Naive thymus-derived CD8-positive, alpha-beta T cell (primary cell): Measurements from ENCODE around the gene IGIP. TPM values are rescaled to one million over a fixed set of nuclear protein-coding genes. Genes with fewer than 3 reads are reported as not detected.
"Not testable (repeated sequence)": the region's sequence is repeated elsewhere in the genome, so short reads cannot be mapped to it uniquely, and the experiment has no call there.

ENCODE experiments used
- ATAC-seq, 2 donors: fragments of 150-1000 bp; cut with Tn5 transposase in 1 of 2; sonication (Bioruptor Pico), chemical (Tn5 transposase) in 1 of 2; 1 replicate in 1 of 2; 2 replicates in 1 of 2; pipeline ENCODE4 v1.10.0; 2021; ENCODE audit warnings: mild to moderate bottlenecking in 2 of 2, moderate library complexity in 2 of 2
- POLR2A ChIA-PET: fragments of 350-600 bp; sonication (Branson Sonifier 250); formaldehyde crosslinking; loops from one replicate; lab custom pipeline; 2021; ENCODE audit warnings: antibody characterized with exemption; lab: Charles Lee
- DNase-seq, 10 donors: peaks; one replicate each; pipeline versions ENCODE4 v3.0.0 to v3.0.0-alpha.2; 2020 to 2022
- H3K27ac Mint-ChIP-seq, 10 donors: one replicate each; pipeline ENCODE4 v1.8.0; 2020 to 2022; ENCODE audit warnings: mild to moderate bottlenecking in 10 of 10, mixed read lengths in 10 of 10, moderate library complexity in 4 of 10, inconsistent platforms in 1 of 10
- H3K27me3 Mint-ChIP-seq, 5 donors: one replicate each; pipeline ENCODE4 v1.8.0; 2021 to 2022; ENCODE audit warnings: mixed read lengths in 5 of 5
- H3K36me3 Mint-ChIP-seq, 3 donors: one replicate each; pipeline ENCODE4 v1.8.0; 2020 to 2022; ENCODE audit warnings: mixed read lengths in 3 of 3, mild to moderate bottlenecking in 2 of 3, inconsistent platforms in 1 of 3
- H3K4me1 Mint-ChIP-seq, 4 donors: one replicate each; pipeline ENCODE4 v1.8.0; 2021 to 2022; ENCODE audit warnings: mixed read lengths in 4 of 4
- H3K4me3 Mint-ChIP-seq, 10 donors: one replicate each; pipeline ENCODE4 v1.8.0; 2020 to 2022; ENCODE audit warnings: mild to moderate bottlenecking in 10 of 10, mixed read lengths in 10 of 10, moderate library complexity in 6 of 10, inconsistent platforms in 1 of 10
- H3K9me3 Mint-ChIP-seq, 9 donors: one replicate each; pipeline ENCODE4 v1.8.0; 2020 to 2022; ENCODE audit warnings: mixed read lengths in 9 of 9, mild to moderate bottlenecking in 3 of 9, inconsistent platforms in 1 of 9, moderate library complexity in 1 of 9
- polyA plus RNA-seq, 3 donors: library from polyadenylated mRNA; unstranded; fragments of 300-500 nt; fragmentation: Illumina TruSeq; gene quantifications; one replicate each; pipeline ENCODE4 v1.2.3, GENCODE V29; 2021
- total RNA-seq, 8 experiments: library from RNA in 2 of 8; stranded (reverse) in 2 of 8; gene quantifications; one replicate each; pipeline ENCODE4 v1.2.3 and lab custom pipeline; 2021 to 2026

IGIP gene
- total and polyA plus RNA-seq, 5 experiments from 2014 or later: 0.24 to 12.9 (median 0.51) TPM

DNA sequence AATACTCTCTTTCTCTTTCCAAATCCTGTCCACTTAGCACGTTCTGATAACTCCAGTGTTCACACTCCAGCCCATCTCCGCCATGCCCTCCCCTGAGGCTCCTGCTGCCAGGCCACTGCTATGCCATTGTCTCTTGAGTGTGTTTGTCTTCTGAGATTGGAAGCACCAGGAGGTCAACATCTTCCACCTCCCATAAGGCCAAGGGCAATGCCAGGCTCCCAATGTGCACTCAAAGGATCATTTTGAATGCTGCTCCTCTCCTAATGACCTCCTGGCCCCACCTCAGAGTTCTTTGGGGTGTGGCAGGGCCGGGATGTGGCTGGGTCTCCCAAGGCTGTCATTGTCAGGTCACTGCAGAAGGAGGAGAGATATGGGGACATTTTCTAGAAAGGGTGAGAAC is 19.5 kb downstream of the IGIP start:
- peaks cover 4 to 32% (median 21%) of the 10 kb centered on the region in 5 donors for H3K27me3 Mint-ChIP-seq
- DNase-seq (no peak), ATAC-seq (no peak)
- H3K27ac Mint-ChIP-seq: peak overlapping the region in 3 of 10 donors; percentile 15 to 46 (median 37)
- no peaks in the 10 kb centered on the region for H3K9me3 Mint-ChIP-seq
- peaks cover 0 to 7% (median 0%) of the 10 kb centered on the region in 3 donors for H3K36me3 Mint-ChIP-seq
- H3K4me3 Mint-ChIP-seq: peak overlapping the region; percentile 46 to 82 (median 71)
- POLR2A ChIA-PET: interaction anchor here (1.1 to 2.6 kb wide), 3 partner anchors 14 to 72 kb away, joined by 3 to 14 read pairs (median 9); no protein-coding TSS in a partner anchor
- peaks cover 11 to 33% (median 31%) of the 10 kb centered on the region in 4 donors for H3K4me1 Mint-ChIP-seq

DNA sequence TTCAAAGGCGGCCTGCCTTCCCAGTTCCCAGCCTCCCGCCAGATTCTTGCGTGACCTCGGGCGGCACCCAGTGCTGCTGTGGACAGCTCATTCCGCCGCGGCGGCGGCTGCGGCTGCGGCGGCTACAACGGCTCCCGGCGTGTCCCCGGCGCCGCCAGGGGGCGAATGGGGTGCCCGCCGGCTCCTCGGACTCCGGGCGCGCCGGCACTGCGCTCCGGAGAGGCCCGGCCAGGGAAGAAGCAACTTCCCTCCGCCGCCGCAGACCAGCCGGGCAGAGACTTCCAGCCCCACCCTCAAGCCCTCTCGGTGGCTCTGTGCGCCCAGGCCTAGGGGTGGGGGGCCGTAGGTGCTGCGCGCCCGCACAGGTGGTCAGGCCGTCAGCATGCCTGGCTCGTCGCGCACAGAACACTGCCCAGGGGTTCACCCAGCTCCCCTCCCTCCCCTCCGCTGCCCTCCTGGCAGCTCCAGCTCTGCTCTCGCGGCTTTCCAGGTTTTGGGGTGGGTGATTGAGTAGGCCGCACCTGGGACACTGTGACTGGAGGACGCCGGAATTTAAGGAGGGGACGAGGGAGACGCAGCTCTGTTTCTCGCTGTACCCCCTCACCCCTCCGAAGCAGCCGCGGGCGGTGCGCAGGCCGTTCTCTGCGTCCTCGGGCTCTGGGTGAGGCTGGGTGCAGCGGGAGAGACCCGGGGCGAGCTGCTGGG is 20.2 kb downstream of the IGIP start:
- Mint-ChIP-seq H3K36me3 (peaks cover 0 to 7% (median 0%) of the 10 kb centered on the region in 3 donors), H3K9me3 (no peaks in the 10 kb centered on the region), H3K4me3 (peak overlapping the region in 9 of 10 donors; percentile 46 to 82 (median 70)), H3K27me3 (peaks cover 4 to 32% (median 21%) of the 10 kb centered on the region in 5 donors), H3K4me1 (peaks cover 11 to 32% (median 31%) of the 10 kb centered on the region in 4 donors), H3K27ac (no peak overlapping the region)
- POLR2A ChIA-PET: interaction anchor here (0.6 to 2.6 kb wide), 5 partner anchors 13 to 1940 kb away, joined by 3 to 14 read pairs (median 4); no protein-coding TSS in a partner anchor
- DNase-seq (peak; percentile 21 to 66 (median 47)), ATAC-seq (peak; percentile 70 to 84)

DNA sequence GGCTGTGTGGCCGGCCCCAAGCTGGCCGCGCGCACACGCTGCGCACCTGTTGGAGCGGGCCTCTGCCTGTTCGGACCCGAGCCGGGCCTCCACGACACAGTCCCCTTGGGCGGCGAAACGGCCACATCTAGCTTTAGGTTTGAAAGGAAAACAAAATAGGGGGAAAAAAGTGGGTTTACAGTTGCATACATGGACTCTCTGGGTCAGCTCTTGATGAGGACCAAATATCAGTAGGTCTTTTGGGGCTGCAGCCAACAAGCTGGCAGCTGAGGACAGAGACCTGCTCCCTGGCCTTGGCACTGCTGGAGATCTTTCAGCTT is 20.7 kb downstream of the IGIP start:
- ATAC-seq (no peak), DNase-seq (no peak)
- Mint-ChIP-seq H3K4me3 (peak overlapping the region in 8 of 10 donors; percentile 3 to 81 (median 50)), H3K9me3 (no peaks in the 10 kb centered on the region), H3K27me3 (peaks cover 4 to 32% (median 21%) of the 10 kb centered on the region in 5 donors), H3K4me1 (peaks cover 11 to 32% (median 30%) of the 10 kb centered on the region in 4 donors), H3K36me3 (peaks cover 0 to 7% (median 0%) of the 10 kb centered on the region in 3 donors), H3K27ac (no peak overlapping the region)
- POLR2A ChIA-PET: interaction anchor here (0.6 to 2.6 kb wide), 5 partner anchors 34 to 1940 kb away, joined by 3 to 14 read pairs (median 5); no protein-coding TSS in a partner anchor

DNA sequence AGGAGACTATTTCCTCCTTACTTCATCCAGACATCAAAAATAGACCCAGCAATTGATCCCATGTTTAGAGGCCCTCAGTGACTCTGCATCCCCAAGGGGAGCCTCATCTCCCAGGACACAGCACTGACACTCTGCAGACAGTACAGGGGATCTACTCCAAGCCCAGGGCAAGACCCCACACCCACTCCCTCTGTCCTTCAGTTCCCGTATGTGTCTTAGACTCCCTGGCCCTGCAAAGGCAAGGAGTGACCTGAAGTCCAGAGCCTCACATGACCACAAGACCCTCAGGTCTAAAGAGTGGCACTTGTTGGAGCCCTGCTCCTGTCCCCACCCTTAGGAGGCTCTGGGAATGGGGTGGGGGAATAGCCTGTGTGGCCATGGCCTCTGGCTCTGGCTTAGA is 21.7 kb downstream of the IGIP start:
- Mint-ChIP-seq H3K9me3 (no peaks in the 10 kb centered on the region), H3K4me3 (no peak overlapping the region), H3K27me3 (peaks cover 4 to 32% (median 21%) of the 10 kb centered on the region in 5 donors), H3K27ac (no peak overlapping the region), H3K4me1 (peaks cover 14 to 38% (median 34%) of the 10 kb centered on the region in 4 donors), H3K36me3 (peaks cover 0 to 7% (median 0%) of the 10 kb centered on the region in 3 donors)
- ATAC-seq (no peak), DNase-seq (no peak)
- POLR2A ChIA-PET: interaction anchor here (0.6 to 1.8 kb wide), 4 partner anchors 11 to 36 kb away, joined by 4 to 11 read pairs (median 5); partner anchors contain the start of gene PURA

DNA sequence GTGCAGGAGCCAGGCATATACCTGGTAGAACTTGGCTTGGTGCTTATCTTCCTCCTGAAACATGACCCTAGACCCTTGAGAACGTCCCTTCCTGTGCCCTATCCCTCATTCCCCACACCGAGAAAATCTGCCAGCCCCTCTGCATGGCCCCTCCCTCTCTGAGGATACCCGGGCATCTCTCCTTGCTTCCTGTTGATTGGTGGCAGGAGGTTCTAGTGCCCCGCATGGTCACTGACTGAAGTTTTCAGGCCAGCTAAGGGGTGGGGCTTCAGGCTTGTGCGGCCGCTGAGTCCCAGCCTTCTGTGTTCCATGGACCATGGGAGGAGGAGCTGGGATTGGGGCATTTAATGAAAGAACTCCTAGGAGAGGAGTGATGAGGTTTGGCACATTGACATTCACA is 22.8 kb downstream of the IGIP start:
- H3K4me3 Mint-ChIP-seq: no peak overlapping the region
- H3K4me1 Mint-ChIP-seq: peaks cover 14 to 35% (median 33%) of the 10 kb centered on the region in 4 donors
- peaks cover 0 to 7% (median 0%) of the 10 kb centered on the region in 3 donors for H3K36me3 Mint-ChIP-seq
- POLR2A ChIA-PET: no interaction called here
- no peak overlapping the region for H3K27ac Mint-ChIP-seq
- DNase-seq: no peak
- no peaks in the 10 kb centered on the region for H3K9me3 Mint-ChIP-seq
- no peak for ATAC-seq
- peaks cover 4 to 32% (median 21%) of the 10 kb centered on the region in 5 donors for H3K27me3 Mint-ChIP-seq

DNA sequence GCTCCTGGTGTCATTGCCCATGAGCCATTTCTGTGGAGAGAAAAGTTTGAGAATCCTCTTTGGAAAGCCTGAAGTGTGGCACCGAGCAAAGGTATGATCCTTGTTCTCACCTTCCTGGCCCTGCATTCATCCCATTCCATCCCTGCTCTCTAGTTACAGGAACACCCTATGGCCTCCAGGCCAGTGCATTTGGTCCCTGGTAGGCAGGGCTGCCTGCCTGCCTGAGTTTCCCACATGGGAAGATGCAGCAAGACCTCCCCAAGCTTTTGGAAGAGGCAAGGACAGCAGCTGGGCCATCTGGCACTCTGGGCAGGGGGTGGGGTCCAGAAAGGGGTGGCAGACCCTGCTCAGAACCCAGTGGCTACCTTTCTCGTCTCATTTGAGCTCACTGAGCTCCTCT is 24.5 kb downstream of the IGIP start:
- POLR2A ChIA-PET: no interaction called here
- ATAC-seq (no peak), DNase-seq (no peak)
- H3K36me3 Mint-ChIP-seq: peaks cover 0 to 6% (median 0%) of the 10 kb centered on the region in 3 donors
- no peak overlapping the region for H3K27ac Mint-ChIP-seq
- H3K9me3 Mint-ChIP-seq: no peaks in the 10 kb centered on the region
- peaks cover 6 to 22% (median 19%) of the 10 kb centered on the region in 4 donors for H3K4me1 Mint-ChIP-seq
- peaks cover 2 to 24% (median 15%) of the 10 kb centered on the region in 5 donors for H3K27me3 Mint-ChIP-seq
- H3K4me3 Mint-ChIP-seq: no peak overlapping the region

DNA sequence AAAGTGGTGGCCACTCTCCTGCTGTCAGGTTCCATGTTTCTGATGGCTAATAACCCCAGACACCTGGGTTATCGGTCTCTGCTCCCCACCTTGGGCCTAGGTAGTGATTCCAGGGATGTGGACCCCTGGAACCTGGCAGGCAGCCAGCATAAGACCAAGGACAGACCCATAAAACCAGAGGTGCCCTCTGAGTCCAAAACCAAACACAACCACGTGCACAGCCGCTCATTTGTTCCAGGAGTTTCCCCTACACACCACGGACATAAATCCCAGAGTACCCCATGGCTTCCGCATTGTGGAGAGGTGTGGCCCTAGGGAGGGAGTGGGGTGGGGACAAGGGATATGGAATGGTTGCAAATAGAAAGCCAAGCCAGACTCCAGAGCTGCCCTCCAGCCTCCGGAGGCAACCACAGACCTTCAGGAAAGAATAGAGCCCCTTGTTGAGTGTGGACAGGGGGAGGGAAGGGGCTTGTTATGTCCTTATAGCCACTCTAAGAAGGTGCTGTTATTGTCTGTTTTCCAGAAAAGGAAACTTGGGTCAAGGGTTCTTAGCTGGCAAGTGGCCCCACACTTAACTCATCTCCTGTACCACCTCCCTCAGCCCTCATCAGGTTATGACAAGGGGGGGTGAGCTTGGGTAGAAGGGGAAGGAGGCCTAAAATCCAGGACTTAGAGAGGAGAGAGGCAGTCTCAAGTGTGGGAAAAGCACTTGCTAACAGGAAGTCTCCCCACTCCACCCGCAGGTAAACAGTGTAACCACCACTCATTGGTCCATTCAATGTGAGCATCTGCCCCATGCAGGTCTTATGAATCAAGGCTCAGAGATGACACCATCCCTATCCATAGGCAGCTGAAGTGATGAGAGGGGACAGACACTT is 25.6 kb downstream of the IGIP start:
- ATAC-seq: no peak
- Mint-ChIP-seq H3K4me3 (no peak overlapping the region), H3K27me3 (peaks cover 0 to 16% (median 11%) of the 10 kb centered on the region in 5 donors), H3K4me1 (peaks cover 3 to 17% (median 11%) of the 10 kb centered on the region in 4 donors), H3K27ac (peak overlapping the region in 1 of 10 donors; percentile 17), H3K36me3 (peaks cover 0 to 4% (median 0%) of the 10 kb centered on the region in 3 donors), H3K9me3 (no peaks in the 10 kb centered on the region)
- no peak for DNase-seq
- POLR2A ChIA-PET: no interaction called here

DNA sequence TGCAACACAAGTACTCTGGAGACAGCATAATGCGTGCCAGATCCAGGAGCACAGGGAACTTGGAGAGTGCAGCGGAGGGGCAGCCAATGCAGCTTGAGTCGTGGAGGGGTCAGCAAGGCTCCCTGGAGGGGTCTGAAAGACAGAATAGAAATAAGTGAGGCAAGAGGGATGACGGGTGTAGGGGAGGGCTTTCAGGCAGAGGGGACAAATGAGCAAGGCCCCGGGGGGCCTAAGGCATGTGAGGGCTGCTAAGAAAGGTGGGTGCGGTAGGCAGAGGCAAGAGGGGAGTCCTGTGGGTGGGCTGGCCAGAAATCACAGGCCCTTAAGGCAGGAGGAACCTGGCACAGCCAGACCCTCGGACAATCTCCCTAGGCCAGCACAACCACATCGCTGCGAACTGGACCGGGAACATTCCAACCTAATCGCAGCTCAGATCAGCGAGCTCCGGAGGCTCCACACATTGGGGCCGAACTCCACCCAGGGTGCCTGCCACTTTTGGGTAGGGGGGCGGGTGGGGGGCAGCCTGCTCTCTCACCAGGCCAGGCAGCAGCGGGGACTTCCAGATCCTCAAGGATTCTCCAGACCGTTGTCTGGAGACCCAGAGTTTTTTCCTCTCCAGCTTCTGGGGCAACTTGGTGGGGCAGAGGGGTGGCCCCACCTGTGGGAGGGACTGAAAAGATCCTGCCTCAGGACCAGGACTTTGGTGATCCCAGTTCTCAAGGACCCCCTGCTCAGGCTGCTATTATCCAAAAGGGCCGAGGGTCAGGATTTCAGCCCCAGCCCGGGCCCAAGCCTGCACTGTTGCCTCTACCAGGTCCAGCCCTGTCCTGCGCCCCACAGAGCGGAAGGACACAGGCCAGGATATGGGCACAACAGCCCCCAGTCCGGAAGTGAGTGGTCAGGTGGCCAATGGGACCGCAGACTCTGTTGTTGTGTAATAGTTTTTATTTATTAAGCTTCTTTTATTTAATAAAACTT is 26.6 kb downstream of the IGIP start:
- ATAC-seq (no peak), DNase-seq (no peak)
- H3K36me3 Mint-ChIP-seq: peaks cover 0 to 4% (median 0%) of the 10 kb centered on the region in 3 donors
- H3K4me1 Mint-ChIP-seq: peaks cover 7 to 17% (median 12%) of the 10 kb centered on the region in 4 donors
- no peak overlapping the region for H3K27ac Mint-ChIP-seq
- POLR2A ChIA-PET: no interaction called here
- no peaks in the 10 kb centered on the region for H3K9me3 Mint-ChIP-seq
- no peak overlapping the region for H3K4me3 Mint-ChIP-seq
- H3K27me3 Mint-ChIP-seq: peaks cover 0 to 10% (median 5%) of the 10 kb centered on the region in 5 donors

DNA sequence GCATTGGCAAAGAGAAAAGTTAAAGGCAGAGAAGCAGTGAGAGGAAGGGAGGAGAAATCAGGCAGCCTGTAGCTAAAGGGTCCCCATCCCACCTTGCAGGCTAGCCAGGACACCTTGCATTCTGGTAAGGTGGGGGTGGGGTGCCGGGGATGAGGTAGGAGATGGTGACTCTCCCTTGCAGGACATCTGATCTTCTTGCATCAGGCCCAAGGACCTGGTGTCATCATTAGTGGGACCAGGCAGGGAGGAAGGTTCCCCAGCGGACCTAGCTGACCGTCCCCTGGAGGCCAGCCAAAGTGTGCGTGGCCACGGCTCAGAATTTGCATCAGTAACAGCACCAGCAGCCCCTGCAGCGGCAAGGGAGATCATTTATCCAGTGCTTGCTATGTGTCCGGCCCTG is 27.5 kb downstream of the IGIP start:
- DNase-seq (no peak), ATAC-seq (no peak)
- peaks cover 0 to under 1% (median 0%) of the 10 kb centered on the region in 5 donors for H3K27me3 Mint-ChIP-seq
- no peak overlapping the region for H3K4me3 Mint-ChIP-seq
- peaks cover 7 to 15% (median 12%) of the 10 kb centered on the region in 4 donors for H3K4me1 Mint-ChIP-seq
- H3K27ac Mint-ChIP-seq: no peak overlapping the region
- no peaks in the 10 kb centered on the region for H3K9me3 Mint-ChIP-seq
- H3K36me3 Mint-ChIP-seq: no peaks in the 10 kb centered on the region
- POLR2A ChIA-PET: no interaction called here

DNA sequence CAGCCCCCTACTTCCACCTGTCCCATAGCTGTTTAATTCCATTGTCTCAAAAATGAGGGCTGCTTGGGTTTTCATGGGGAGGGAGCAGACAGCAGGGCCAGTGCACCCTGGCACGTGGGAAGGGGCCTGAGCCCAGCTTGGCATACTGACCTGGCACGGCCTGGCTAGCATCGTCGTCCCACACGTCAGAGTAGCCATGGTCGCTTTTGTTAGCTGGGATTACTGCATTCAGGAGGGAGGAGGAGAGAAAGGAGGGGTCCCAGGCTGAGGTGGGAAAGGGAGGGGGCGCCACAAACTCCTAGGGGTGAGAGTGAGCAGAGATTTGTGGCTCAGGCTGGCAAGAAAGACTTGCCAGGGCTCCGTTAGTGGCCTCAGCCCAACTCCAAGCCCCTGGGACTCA is 28.2 kb downstream of the IGIP start:
- Mint-ChIP-seq H3K27ac (no peak overlapping the region), H3K9me3 (no peaks in the 10 kb centered on the region), H3K36me3 (no peaks in the 10 kb centered on the region), H3K4me1 (peaks cover 7 to 15% (median 12%) of the 10 kb centered on the region in 4 donors), H3K27me3 (no peaks in the 10 kb centered on the region), H3K4me3 (no peak overlapping the region)
- ATAC-seq: no peak
- DNase-seq: no peak
- POLR2A ChIA-PET: no interaction called here

DNA sequence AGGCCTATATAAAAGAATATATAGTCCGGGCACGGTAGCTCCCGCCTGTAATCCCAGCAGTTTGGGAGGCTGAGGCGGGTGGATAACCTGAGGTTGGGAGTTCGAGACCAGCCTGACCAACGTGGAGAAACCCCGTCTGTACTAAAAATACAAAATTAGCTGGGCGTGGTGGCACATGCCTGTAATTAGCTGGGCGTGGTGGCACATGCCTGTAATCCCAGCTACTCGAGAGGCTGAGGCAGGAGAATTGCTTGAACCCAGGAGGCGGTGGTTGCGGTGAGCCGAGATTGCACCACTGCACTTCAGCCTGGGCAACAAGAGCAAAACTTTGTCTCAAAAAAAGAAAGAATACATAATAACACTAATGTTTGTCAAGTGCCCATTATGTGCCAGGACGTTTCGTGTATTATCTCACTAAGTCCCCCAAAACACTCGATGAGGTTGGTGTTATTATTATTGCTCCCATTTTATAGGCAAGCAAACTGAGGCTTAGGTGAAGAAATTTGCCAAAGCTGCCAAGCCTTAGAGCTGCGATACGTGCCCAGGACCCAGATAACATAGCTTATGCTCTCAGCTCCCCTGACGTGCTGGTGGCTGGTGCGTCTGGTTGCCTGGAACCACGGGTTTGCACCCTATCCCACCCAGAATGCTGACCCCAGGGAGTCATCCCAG is 29.1 kb downstream of the IGIP start:
- H3K27me3 Mint-ChIP-seq, H3K9me3 Mint-ChIP-seq, POLR2A ChIA-PET, DNase-seq, H3K4me3 Mint-ChIP-seq, H3K27ac Mint-ChIP-seq, H3K36me3 Mint-ChIP-seq, ATAC-seq: not testable (repeated sequence)
- H3K4me1 Mint-ChIP-seq: peaks cover 7 to 15% (median 12%) of the 10 kb centered on the region in 4 donors
